Measurements from ENCODE around the gene KBTBD8. TPM values are rescaled to one million over a fixed set of nuclear protein-coding genes. Genes with fewer than 3 reads are reported as not detected.

KBTBD8 gene
- total and polyA plus RNA-seq, 2 of the 13 experiments (the other 11 are each of a cell fraction or from before 2014, with no cell fraction given) = 1.1 to 7.6 TPM

DNA sequence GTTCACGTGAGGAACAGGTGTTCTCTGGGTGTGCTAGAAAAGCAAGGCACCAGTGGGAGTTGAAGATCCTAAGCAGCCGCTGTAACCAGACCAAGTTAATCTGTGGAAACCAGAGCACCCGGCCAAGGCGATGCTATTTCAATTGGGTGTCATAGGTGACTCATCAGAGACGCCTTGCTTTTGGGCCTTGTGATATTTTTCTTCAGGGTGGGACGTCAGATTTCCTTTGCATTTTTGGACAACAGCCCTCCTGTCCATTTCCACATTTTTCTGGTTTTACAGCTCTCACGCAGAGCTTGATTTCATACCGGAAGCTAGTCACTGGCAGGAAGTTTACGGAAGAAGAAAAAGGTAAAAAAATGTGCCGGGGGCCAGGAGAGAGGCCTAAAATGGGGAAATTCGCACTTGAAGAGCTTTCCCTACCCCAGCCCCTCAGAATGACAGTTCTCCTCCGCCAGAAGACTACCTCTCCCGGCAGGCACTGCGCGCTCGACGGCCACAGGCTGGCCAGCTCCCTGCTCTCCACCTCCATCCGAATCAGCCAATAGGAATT, 471 bp upstream of the KBTBD8 start:
- peak; percentile 98 for ATAC-seq
- POLR2A ChIA-PET = interaction anchor here (0.7 to 1.5 kb wide), 3 partner anchors 9 to 56 kb away, joined by 3 to 4 read pairs (median 3); no protein-coding TSS in a partner anchor
- H3K27ac ChIP-seq (ENCODE audit: extremely low read length, insufficient read depth, low read length) = no peak overlapping the region

More for the DNA sequence above, 471 bp upstream of the KBTBD8 start:
- in situ Hi-C loops (cut with HindIII; ENCODE audit: extremely low pct_ligation_motif_present, low pct_unique_long_range_greater_than_20kb) = loop anchor here (25.0 kb wide), 1 partner anchor 1890 kb away; no protein-coding TSS in a partner anchor
- Histone ChIP-seq H3K4me2 (ENCODE audit: low read depth, low read length) (peak overlapping the region; percentile 78), H3K4me1 (ENCODE audit: insufficient read depth, low read length) (0 out of 2 replicates have a peak, but pooled peaks cover 5% of the 10 kb centered on the region), H2AFZ (ENCODE audit: low read length) (peak overlapping the region; percentile 31), H3K36me3 (replicated peaks in 1 of 2; ENCODE audit: control insufficient read depth in 1 of 2, insufficient read depth in 2 of 2, low read length in 2 of 2) (no peaks in the 10 kb centered on the region), H4K20me1 (ENCODE audit: insufficient read depth, low read length) (no peaks in the 10 kb centered on the region), H3K79me2 (ENCODE audit: insufficient read depth, low read length) (no peaks in the 10 kb centered on the region), H3K27me3 (ENCODE audit: control insufficient read depth in 1 of 2, insufficient read depth in 2 of 2, low read length in 2 of 2) (no peaks in the 10 kb centered on the region), H3K9me3 (ENCODE audit: low read length) (no peaks in the 10 kb centered on the region), H3K4me3 (replicated peaks in 1 of 3; ENCODE audit: insufficient read depth in 1 of 3, low read depth in 2 of 3, low read length in 3 of 3) (peak overlapping the region; percentile 19 to 83 (median 27); a peak in 4 of 6 replicates), H3K9ac (ENCODE audit: insufficient read depth, low read depth, low read length) (no peak overlapping the region)
- no peak for FAIRE-seq
- CTCF ChIA-PET (ENCODE audit: low intra/inter-chr PET ratio, low total read pairs) = no interaction called here
- 9% methylated on average over 15 of the region's 18 CpGs for WGBS (ENCODE audit: low lambda C conversion rate)
- no TSS peak for BruUV-seq (replicated peaks)
- intact Hi-C loops (cut with micrococcal nuclease; ENCODE audit: unreplicated experiment) = no loop called here
- TF ChIP-seq, protein P1, sequence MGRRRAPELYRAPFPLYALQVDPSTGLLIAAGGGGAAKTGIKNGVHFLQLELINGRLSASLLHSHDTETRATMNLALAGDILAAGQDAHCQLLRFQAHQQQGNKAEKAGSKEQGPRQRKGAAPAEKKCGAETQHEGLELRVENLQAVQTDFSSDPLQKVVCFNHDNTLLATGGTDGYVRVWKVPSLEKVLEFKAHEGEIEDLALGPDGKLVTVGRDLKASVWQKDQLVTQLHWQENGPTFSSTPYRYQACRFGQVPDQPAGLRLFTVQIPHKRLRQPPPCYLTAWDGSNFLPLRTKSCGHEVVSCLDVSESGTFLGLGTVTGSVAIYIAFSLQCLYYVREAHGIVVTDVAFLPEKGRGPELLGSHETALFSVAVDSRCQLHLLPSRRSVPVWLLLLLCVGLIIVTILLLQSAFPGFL (CRISPR knock-in tag; IDR thresholded peaks at IDR 0.05) = no peak
- TF ChIP-seq, protein P2, sequence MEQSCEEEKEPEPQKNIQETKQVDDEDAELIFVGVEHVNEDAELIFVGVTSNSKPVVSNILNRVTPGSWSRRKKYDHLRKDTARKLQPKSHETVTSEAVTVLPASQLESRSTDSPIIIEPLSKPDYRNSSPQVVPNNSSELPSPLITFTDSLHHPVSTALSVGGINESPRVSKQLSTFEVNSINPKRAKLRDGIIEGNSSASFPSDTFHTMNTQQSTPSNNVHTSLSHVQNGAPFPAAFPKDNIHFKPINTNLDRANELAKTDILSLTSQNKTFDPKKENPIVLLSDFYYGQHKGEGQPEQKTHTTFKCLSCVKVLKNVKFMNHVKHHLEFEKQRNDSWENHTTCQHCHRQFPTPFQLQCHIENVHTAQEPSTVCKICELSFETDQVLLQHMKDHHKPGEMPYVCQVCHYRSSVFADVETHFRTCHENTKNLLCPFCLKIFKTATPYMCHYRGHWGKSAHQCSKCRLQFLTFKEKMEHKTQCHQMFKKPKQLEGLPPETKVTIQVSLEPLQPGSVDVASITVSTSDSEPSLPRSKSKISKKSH (CRISPR knock-in tag; IDR thresholded peaks at IDR 0.05; ENCODE audit: borderline replicate concordance) = no peak
- TF ChIP-seq MED13 (CRISPR knock-in tag; IDR thresholded peaks at IDR 0.05) (no peak), FOXK1 (CRISPR knock-in tag; IDR thresholded peaks at IDR 0.05; ENCODE audit: borderline replicate concordance, low read depth) (peak; percentile 54; the same call in 1 of the 2 replicates), XRCC5 (optimal IDR thresholded peaks at IDR 0.05; ENCODE audit: low read length) (no peak), MAZ (IDR thresholded peaks at IDR 0.05; ENCODE audit: borderline replicate concordance, low read depth, low read length) (no peak), MAZ (CRISPR knock-in tag; IDR thresholded peaks at IDR 0.05; ENCODE audit: low read depth) (0 out of 2 replicates have a peak, but pooled peaks have one; percentile 24), TBX2 (CRISPR knock-in tag; IDR thresholded peaks at IDR 0.05; ENCODE audit: borderline replicate concordance) (peak; percentile 30; the same call in 1 of the 2 replicates), SUZ12 (IDR thresholded peaks at IDR 0.05; ENCODE audit: low read depth, low read length) (peak; percentile 77), HMG20A (CRISPR knock-in tag; IDR thresholded peaks at IDR 0.05; ENCODE audit: borderline replicate concordance) (no peak), POGZ (CRISPR knock-in tag; IDR thresholded peaks at IDR 0.05) (peak; percentile 34; the same call in 1 of the 2 replicates), SOX6 (IDR thresholded peaks at IDR 0.05) (no peak), SOX6 (CRISPR knock-in tag; IDR thresholded peaks at IDR 0.05) (0 out of 2 replicates have a peak, but pooled peaks have one; percentile 5), EP300 (IDR thresholded peaks at IDR 0.05; ENCODE audit: low read depth in 2 of 2, low read length in 2 of 2) (no peak), EP300 (CRISPR knock-in tag; IDR thresholded peaks at IDR 0.05; ENCODE audit: borderline replicate concordance) (no peak), MIER3 (CRISPR knock-in tag; IDR thresholded peaks at IDR 0.05; ENCODE audit: borderline replicate concordance) (no peak)
- TF ChIP-seq, protein P3, sequence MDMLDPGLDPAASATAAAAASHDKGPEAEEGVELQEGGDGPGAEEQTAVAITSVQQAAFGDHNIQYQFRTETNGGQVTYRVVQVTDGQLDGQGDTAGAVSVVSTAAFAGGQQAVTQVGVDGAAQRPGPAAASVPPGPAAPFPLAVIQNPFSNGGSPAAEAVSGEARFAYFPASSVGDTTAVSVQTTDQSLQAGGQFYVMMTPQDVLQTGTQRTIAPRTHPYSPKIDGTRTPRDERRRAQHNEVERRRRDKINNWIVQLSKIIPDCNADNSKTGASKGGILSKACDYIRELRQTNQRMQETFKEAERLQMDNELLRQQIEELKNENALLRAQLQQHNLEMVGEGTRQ (IDR thresholded peaks at IDR 0.05; ENCODE audit: low read depth, low read length) = no peak
- TF ChIP-seq, protein P3 (CRISPR knock-in tag; IDR thresholded peaks at IDR 0.05; ENCODE audit: borderline replicate concordance) = peak; percentile 42; the same call in 1 of the 2 replicates
- TF ChIP-seq, protein P4, sequence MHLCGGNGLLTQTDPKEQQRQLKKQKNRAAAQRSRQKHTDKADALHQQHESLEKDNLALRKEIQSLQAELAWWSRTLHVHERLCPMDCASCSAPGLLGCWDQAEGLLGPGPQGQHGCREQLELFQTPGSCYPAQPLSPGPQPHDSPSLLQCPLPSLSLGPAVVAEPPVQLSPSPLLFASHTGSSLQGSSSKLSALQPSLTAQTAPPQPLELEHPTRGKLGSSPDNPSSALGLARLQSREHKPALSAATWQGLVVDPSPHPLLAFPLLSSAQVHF (CRISPR knock-in tag; IDR thresholded peaks at IDR 0.05) = no peak
- no peak for DNase-seq (ENCODE audit: low spot score)

All from HepG2 (cell line).